OCI-LY7 (cell line): ENCODE measurements around the gene OAF. TPM values are rescaled to one million over a fixed set of nuclear protein-coding genes. Genes with fewer than 3 reads are reported as not detected.

ENCODE experiments used
- BruUV-seq: library from RNA; stranded (reverse); fragments of 400-500 nt; replicated peaks from 2 replicates; lab custom pipeline; 2021; lab: Mats Ljungman, UMichigan
- CTCF ChIA-PET: fragments of 300-600 bp; sonication (Branson Sonifier 250); formaldehyde crosslinking; loops from one replicate; lab custom pipeline; 2022; ENCODE audit warnings: antibody characterized with exemption; ENCODE audit not compliant: unreplicated experiment; lab: Charles Lee
- POLR2A ChIA-PET: fragments of 300-600 bp; sonication (Branson Sonifier 250); formaldehyde crosslinking; loops from one replicate; lab custom pipeline; 2022; ENCODE audit warnings: antibody characterized with exemption; lab: Charles Lee
- DNase-seq: peaks from one replicate; pipeline ENCODE4 v3.0.0-alpha.2; 2015; ENCODE audit warnings: low spot score
- H2AFZ ChIP-seq: fragments of 200-600 bp; sonication (generic), shearing (Covaris generic); 2 replicates; pipeline ENCODE4 v1.6.1; 2014; ENCODE audit warnings: mild to moderate bottlenecking, antibody characterized with exemption, low read length, moderate library complexity
- H3K27ac ChIP-seq: fragments of 200-600 bp; sonication (generic); 2 replicates; pipeline ENCODE4 v1.5.1; 2014; ENCODE audit warnings: mixed run types, low read depth, mild to moderate bottlenecking, moderate library complexity, low read length, inconsistent platforms; ENCODE audit not compliant: poor library complexity, severe bottlenecking
- H3K36me3 ChIP-seq: fragments of 200-600 bp; sonication (generic); 2 replicates; pipeline ENCODE4 v1.6.1; 2014; ENCODE audit warnings: mild to moderate bottlenecking, antibody characterized with exemption, low read length, moderate library complexity, mixed read lengths; ENCODE audit not compliant: insufficient read depth
- H3K4me1 ChIP-seq: fragments of 200-600 bp; sonication (generic); 2 replicates; pipeline ENCODE4 v1.5.1; 2014; ENCODE audit warnings: mild to moderate bottlenecking, low read length; ENCODE audit not compliant: insufficient read depth, poor library complexity, severe bottlenecking
- H3K4me2 ChIP-seq: fragments of 200-600 bp; sonication (generic); 2 replicates; pipeline ENCODE4 v1.6.1; 2014; ENCODE audit warnings: mild to moderate bottlenecking, low read length
- H3K4me3 ChIP-seq: fragments of 200-600 bp; sonication (generic); 2 replicates; pipeline ENCODE4 v1.5.1; 2014; ENCODE audit warnings: mild to moderate bottlenecking, low read depth, low read length; ENCODE audit not compliant: poor library complexity, severe bottlenecking
- H3K79me2 ChIP-seq: fragments of 200-600 bp; sonication (generic); 2 replicates; pipeline ENCODE4 v1.6.1; 2016; ENCODE audit warnings: low read depth, mild to moderate bottlenecking, low read length, moderate library complexity, mixed read lengths; ENCODE audit not compliant: insufficient read depth
- H3K9me2 ChIP-seq: fragments of 200-600 bp; sonication (generic); 2 replicates; pipeline ENCODE4 v1.6.1; 2016; ENCODE audit warnings: mild to moderate bottlenecking, low read length, mixed read lengths; ENCODE audit not compliant: insufficient read depth
- H3K9me3 ChIP-seq: fragments of 200-600 bp; sonication (generic); 2 replicates; pipeline ENCODE4 v1.6.1; 2014; ENCODE audit warnings: mild to moderate bottlenecking, mixed run types, low read length, mixed read lengths
- H4K20me1 ChIP-seq: fragments of 200-600 bp; sonication (generic); 2 replicates; pipeline ENCODE4 v1.6.1; 2014; ENCODE audit warnings: mild to moderate bottlenecking, antibody characterized with exemption, low read length, moderate library complexity, mixed read lengths; ENCODE audit not compliant: insufficient read depth
- EZH2phosphoT487 ChIP-seq: fragments of 200-600 bp; sonication (generic); IDR thresholded peaks from 2 replicates; pipeline ENCODE4 v1.6.1; 2018; ENCODE audit warnings: low read depth, borderline replicate concordance, mild to moderate bottlenecking, mixed run types, antibody characterized with exemption, low read length, moderate library complexity, mixed read lengths
- intact Hi-C: fragments of 100-400 bp; cut with micrococcal nuclease; formaldehyde crosslinking; loops from one replicate; pipeline ENCODE4 v1.10.0; 2022; ENCODE audit not compliant: unreplicated experiment
- total RNA-seq, 2 experiments: library from RNA; depleted of rRNA in 1 of 2; stranded (reverse); fragments of >200 nt in 1 of 2; shearing (Covaris generic) in 1 of 2; gene quantifications; 2 replicates each; pipeline ENCODE4 v1.2.3, GENCODE V29; 2014 to 2022
- TF ChIP-seq, protein P1 (sequence below): fragments of 200-600 bp; sonication (generic); conservative IDR thresholded peaks from 2 replicates; pipeline ENCODE4 v1.5.1; 2014; ENCODE audit warnings: mild to moderate bottlenecking, antibody characterized with exemption, low read length, moderate library complexity, mixed read lengths

Gene OAF
- total RNA-seq, 2 experiments from 2014 or later = 3.4 to 3.8 TPM

DNA sequence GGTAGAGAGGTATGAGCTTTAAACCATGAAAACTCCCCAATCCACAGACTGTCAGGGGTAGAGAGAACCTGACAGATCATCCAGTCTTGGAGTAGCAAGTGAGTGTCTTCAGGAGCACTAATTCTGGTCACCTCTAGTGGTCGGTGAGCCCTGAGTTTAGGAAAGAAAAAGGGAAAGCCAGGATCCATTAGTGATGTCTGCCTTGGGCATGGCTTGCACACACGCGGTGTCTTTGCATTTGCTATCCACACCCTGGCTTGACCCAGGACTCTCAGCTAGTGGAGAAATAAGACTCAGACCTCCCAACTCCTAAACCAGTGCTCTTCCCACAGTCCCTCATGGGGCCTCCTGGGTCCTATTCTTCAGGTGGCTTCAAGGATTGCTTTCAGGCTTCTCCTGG, 48.4 kb downstream of the OAF start:
- no peaks in the 10 kb centered on the region for H3K9me3 ChIP-seq
- POLR2A ChIA-PET = no interaction called here

DNA sequence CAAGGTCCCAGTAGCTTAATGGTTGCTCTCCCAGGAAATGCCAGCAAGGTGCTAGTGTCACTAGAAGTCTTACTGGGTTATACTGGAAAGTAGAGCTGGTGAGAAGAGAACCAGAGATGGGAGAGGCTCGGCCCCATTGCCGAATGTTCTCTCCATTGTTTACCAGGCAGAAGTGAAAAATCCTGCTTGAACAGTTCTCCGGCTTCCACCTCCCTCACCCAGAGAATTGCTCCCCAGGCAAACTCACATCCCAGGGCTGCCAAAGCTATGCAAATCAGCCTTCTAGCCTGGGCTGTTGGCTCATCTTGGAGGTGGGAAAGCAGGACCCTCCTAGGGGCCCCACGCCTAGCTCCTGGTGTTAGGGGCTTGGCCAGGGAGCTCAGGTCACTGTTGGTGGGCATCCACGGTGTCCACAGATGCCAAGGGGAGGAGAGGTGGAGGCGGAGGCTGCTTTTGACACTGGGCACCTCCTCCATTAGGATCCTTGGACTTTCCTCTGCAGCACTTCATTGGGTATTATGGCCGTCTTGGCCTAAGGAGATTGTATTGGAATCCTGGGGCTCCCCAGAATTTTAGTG, 49.2 kb downstream of the OAF start:
- Histone ChIP-seq H3K4me3 (no peak overlapping the region), H3K4me1 (no peaks in the 10 kb centered on the region), H3K9me3 (no peaks in the 10 kb centered on the region), H3K27ac (no peak overlapping the region), H3K4me2 (no peak overlapping the region), H2AFZ (no peak overlapping the region), H3K9me2 (no peaks in the 10 kb centered on the region), H3K79me2 (no peaks in the 10 kb centered on the region), H4K20me1 (no peaks in the 10 kb centered on the region), H3K36me3 (no peaks in the 10 kb centered on the region)
- no peak for DNase-seq
- TF ChIP-seq EZH2phosphoT487 = no peak
- TF ChIP-seq, protein P1, sequence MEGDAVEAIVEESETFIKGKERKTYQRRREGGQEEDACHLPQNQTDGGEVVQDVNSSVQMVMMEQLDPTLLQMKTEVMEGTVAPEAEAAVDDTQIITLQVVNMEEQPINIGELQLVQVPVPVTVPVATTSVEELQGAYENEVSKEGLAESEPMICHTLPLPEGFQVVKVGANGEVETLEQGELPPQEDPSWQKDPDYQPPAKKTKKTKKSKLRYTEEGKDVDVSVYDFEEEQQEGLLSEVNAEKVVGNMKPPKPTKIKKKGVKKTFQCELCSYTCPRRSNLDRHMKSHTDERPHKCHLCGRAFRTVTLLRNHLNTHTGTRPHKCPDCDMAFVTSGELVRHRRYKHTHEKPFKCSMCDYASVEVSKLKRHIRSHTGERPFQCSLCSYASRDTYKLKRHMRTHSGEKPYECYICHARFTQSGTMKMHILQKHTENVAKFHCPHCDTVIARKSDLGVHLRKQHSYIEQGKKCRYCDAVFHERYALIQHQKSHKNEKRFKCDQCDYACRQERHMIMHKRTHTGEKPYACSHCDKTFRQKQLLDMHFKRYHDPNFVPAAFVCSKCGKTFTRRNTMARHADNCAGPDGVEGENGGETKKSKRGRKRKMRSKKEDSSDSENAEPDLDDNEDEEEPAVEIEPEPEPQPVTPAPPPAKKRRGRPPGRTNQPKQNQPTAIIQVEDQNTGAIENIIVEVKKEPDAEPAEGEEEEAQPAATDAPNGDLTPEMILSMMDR = no peak
- ChIA-PET CTCF (no interaction called here), POLR2A (no interaction called here)
- intact Hi-C loops = no loop called here
- BruUV-seq = no TSS peak

More for the DNA sequence above, 48.4 kb downstream of the OAF start:
- TF ChIP-seq, protein P1 = no peak
- TF ChIP-seq EZH2phosphoT487 = no peak
- CTCF ChIA-PET = no interaction called here
- no peak overlapping the region for H3K4me2 ChIP-seq
- no peaks in the 10 kb centered on the region for H3K9me2 ChIP-seq
- no peak for DNase-seq
- no peaks in the 10 kb centered on the region for H3K36me3 ChIP-seq
- intact Hi-C loops = no loop called here
- no peaks in the 10 kb centered on the region for H3K4me1 ChIP-seq
- H2AFZ ChIP-seq = no peak overlapping the region
- H3K27ac ChIP-seq = no peak overlapping the region
- H4K20me1 ChIP-seq = no peaks in the 10 kb centered on the region
- H3K79me2 ChIP-seq = no peaks in the 10 kb centered on the region
- H3K4me3 ChIP-seq = no peak overlapping the region
- BruUV-seq = no TSS peak

DNA sequence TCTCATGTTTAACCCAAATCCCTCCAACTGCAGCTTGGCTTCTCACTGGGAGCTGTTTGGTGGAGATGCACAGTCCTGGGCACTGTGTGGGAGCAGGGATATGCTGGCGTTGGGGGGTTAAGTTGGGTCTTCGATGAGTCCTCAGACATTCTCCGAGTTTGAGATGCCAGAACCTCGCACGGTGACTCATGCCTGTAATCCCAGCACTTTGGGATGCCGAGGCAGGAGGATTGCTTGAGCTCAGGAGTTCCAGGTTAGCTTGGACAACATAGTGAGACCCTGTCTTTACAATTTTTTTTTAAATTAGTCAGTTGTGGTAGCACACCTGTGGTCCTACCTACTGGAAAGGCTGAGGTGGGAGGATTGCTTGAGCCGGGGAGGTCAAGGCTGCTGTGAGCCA, 49.8 kb downstream of the OAF start:
- H3K4me2 ChIP-seq = no peak overlapping the region
- POLR2A ChIA-PET = no interaction called here

More for the DNA sequence above, 49.8 kb downstream of the OAF start:
- H2AFZ ChIP-seq = no peak overlapping the region
- TF ChIP-seq, protein P1 = no peak
- TF ChIP-seq EZH2phosphoT487 = no peak
- no peaks in the 10 kb centered on the region for H3K79me2 ChIP-seq
- no peak overlapping the region for H3K27ac ChIP-seq
- DNase-seq = no peak
- H3K36me3 ChIP-seq = no peaks in the 10 kb centered on the region
- no peaks in the 10 kb centered on the region for H3K9me2 ChIP-seq
- no peak overlapping the region for H3K4me3 ChIP-seq
- no peaks in the 10 kb centered on the region for H3K4me1 ChIP-seq
- H4K20me1 ChIP-seq = no peaks in the 10 kb centered on the region
- H3K9me3 ChIP-seq = no peaks in the 10 kb centered on the region
- intact Hi-C loops = no loop called here
- no TSS peak for BruUV-seq
- CTCF ChIA-PET = no interaction called here
